Measurements from ENCODE around the gene TFEB.

TFEB gene

DNA sequence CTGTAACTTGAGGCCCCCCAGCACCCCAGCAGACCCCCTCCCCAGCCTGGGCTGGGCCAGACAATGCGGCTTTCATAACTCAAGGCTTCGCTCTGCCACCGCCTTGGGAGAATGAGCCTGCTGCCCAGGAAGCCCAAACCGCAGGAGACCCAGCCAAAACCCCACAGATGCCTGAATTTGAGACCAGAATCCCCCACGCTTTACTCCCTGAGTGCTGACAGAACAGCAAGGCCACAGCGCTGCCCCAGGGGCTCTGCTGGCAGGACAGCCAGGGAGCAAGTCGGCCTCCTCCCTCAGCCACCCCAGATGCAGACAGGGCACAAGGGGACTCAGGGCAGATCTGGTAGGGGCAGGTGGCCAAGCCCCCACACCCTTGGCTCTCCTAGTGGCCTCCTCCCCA, 95.0 kb downstream of the TFEB start:
- TF ChIP-seq, protein P1, sequence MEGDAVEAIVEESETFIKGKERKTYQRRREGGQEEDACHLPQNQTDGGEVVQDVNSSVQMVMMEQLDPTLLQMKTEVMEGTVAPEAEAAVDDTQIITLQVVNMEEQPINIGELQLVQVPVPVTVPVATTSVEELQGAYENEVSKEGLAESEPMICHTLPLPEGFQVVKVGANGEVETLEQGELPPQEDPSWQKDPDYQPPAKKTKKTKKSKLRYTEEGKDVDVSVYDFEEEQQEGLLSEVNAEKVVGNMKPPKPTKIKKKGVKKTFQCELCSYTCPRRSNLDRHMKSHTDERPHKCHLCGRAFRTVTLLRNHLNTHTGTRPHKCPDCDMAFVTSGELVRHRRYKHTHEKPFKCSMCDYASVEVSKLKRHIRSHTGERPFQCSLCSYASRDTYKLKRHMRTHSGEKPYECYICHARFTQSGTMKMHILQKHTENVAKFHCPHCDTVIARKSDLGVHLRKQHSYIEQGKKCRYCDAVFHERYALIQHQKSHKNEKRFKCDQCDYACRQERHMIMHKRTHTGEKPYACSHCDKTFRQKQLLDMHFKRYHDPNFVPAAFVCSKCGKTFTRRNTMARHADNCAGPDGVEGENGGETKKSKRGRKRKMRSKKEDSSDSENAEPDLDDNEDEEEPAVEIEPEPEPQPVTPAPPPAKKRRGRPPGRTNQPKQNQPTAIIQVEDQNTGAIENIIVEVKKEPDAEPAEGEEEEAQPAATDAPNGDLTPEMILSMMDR (IDR thresholded peaks at IDR 0.05; ENCODE audit: control extremely low read depth, extremely low read depth, low read depth, missing control alignments) = no peak
- CTCF ChIA-PET = no interaction called here
- POLR2A ChIA-PET = no interaction called here
- DNase-seq (ENCODE audit: extremely low spot score) = no peak

DNA sequence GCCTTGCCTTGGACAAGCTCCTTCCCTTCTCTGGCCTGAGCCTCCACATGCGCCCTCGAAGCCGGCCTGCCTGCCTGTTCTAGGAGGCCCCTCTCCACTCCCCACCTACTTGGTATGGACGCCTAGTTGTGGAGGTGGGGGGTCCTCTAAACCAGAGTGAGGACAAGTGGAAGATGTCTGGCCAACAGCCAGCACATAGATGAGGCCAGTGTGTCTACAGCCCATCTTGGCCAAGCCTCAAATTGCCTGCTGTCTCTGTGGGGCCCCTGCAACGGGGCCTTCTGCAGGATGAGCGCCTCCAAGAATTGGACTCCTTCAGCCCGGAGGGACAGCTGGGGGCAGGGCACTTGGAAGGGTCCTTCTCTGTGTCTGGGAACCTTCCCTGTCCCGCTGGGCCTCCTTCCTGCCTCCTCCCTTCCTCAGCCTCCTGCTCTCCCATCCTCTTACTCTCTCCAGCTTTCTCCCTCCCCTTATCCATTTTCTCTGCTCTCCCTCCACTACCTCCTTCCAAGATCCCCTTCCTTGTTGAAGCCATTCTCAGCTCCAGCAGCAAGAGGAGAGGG, 95.5 kb downstream of the TFEB start:
- POLR2A ChIA-PET = no interaction called here

GRCh38 chr6:41638935-41639808, 96.2 kb downstream of the TFEB start:
- POLR2A ChIA-PET = no interaction called here
- TF ChIP-seq, protein P1 (IDR thresholded peaks at IDR 0.05; ENCODE audit: control extremely low read depth, extremely low read depth, low read depth, missing control alignments) = no peak
- CTCF ChIA-PET = no interaction called here
- DNase-seq (ENCODE audit: extremely low spot score) = no peak

More for the DNA sequence above, 95.5 kb downstream of the TFEB start:
- no peak for DNase-seq (ENCODE audit: extremely low spot score)
- TF ChIP-seq, protein P1 (IDR thresholded peaks at IDR 0.05; ENCODE audit: control extremely low read depth, extremely low read depth, low read depth, missing control alignments) = no peak
- CTCF ChIA-PET = no interaction called here

- DNase-seq (ENCODE audit: extremely low spot score) = no peak
- TF ChIP-seq, protein P1 (IDR thresholded peaks at IDR 0.05; ENCODE audit: control extremely low read depth, extremely low read depth, low read depth, missing control alignments) = no peak
- CTCF ChIA-PET = no interaction called here
- POLR2A ChIA-PET = no interaction called here
These were observed 97.1 kb downstream of the TFEB start, which contains the start of gene MDFI for GRCh38 chr6:41638002-41638934. Gene MDFI, plus strand, starts transcription at chr6:41638468. Its CDS starts 282 bp downstream, at chr6:41638750.

DNA sequence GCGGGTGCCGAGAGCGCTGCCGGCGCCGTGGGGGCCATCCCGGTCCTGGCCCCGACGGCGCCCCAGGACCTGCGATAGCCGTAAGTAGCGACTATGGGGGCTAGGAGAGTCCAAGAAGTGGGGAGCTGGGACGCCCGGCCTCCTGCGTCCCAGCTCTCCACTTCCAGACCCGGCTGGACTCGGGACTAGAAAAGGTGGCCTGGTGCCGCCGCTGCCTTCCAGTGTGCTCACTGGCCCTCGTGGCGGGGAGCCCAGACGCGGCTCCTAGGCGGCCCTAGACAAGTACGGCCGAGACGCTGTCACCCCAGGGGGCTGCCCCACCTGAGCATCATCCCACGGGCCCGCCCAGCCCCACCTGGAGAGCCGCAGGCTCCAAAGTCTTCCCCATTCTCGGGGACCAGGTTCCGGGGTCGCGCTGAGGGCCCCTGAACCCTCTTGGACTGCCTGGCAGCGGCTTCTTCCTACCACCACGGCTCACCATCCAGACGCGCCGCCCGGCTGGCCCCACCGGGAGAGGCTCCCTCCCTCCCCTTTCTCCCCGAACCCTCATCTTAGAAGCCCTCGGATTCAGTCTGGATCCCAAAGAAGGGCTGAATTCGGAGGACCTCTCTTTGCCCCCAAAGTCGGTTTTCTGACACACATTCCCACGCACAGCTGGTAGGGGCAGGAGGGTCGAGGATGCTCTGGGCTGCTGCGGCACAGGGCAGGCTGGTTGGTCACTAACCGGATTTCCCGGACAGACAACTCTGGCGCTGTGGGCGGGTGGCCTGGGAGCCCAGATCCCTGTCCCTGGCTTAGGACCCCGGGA, 98.0 kb downstream of the TFEB start:
- ChIA-PET POLR2A (no interaction called here), CTCF (interaction anchor here (1.6 kb wide), 1 partner anchor 12 kb away, joined by 4 read pairs; no protein-coding TSS in a partner anchor)
- TF ChIP-seq, protein P1 (IDR thresholded peaks at IDR 0.05; ENCODE audit: control extremely low read depth, extremely low read depth, low read depth, missing control alignments) = no peak
- DNase-seq (ENCODE audit: extremely low spot score) = no peak
